GM19238 (cell line): Measurements from ENCODE around the gene CCDC177.
A peak's percentile ranks its signal among the peaks of the same experiment; 100 is the strongest.

ENCODE experiments used
- DNase-seq: peaks from one replicate; pipeline ENCODE4 v3.0.0; 2011; ENCODE audit warnings: low spot score; ENCODE audit not compliant: insufficient read length

Gene CCDC177

DNA sequence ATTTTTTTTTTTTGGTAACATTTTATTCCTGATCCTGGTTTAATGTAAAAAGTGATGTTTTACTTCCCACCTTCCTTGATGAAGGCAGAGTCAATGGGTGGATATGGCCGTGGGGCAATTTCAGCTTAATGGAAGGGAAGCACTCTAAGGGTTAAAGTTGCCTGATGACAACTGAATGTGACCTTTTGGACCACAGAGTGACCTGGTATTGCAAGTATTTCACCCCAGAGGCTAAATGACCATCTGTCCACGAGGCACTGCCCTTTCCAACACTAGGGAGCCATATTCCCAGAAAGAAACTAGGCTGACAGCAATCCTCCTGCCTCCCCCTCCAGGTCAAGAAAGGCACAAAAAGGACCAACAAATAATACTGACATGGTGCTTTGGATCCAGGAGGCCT is 4.8 kb downstream of the CCDC177 start:
- DNase-seq = no peak

DNA sequence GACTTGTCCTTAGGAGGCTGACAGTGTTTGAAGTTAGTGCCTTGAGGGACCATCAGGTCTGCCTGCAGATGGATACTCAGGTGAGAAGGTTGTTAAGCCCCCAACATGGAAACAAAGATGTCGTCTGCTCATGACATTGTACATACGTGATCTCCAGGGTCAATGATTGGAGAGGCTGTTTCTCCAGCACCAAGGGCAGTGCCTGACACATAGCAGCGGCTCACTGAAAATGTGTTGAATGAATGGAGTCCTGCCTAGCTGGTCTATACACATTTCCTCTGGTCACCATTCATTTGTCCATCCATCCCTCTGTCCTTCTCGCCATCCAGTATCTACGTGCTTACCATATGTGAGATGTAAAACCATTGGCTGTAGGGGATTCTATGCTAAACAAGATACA is 7.1 kb downstream of the CCDC177 start:
- no peak for DNase-seq

DNA sequence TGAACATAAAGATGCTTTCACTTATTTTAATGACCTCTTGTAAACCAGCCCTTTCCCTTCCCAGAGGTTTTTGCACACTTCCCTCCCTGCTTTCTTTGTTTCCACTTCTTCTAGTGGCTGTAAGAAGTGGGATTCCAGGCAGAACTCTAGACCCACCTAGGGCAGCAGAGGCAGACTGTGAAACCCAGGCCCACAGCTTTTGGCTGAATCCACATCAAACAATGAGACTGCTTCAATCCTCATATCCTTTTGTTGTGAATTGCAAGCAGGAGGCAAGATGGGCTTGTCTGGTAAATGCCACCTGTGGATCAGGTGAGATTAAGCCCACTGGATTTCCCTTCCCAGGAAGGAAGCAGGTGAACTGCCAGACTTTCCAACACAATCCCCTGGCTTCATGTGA is 12.8 kb downstream of the CCDC177 start:
- no peak for DNase-seq

DNA sequence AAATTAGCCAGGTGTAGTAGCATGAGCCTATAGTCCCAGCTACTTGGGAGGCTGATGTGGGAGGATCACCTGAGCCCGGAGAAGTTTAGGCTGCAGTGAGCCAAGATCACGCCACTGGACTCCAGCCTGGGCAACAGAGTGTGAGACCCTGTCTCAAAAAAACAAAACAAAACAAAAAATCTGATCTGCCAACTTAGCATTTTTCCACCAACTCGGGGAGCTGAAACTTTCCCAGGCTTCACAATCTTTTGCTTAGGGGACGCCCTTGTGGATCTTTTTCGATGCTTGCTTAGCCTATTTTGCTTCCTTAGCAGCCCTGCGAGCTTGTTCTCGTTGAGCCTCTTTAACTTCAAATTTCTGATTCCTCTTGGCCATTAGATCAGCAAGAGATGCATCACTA is 13.8 kb downstream of the CCDC177 start:
- DNase-seq = no peak

DNA sequence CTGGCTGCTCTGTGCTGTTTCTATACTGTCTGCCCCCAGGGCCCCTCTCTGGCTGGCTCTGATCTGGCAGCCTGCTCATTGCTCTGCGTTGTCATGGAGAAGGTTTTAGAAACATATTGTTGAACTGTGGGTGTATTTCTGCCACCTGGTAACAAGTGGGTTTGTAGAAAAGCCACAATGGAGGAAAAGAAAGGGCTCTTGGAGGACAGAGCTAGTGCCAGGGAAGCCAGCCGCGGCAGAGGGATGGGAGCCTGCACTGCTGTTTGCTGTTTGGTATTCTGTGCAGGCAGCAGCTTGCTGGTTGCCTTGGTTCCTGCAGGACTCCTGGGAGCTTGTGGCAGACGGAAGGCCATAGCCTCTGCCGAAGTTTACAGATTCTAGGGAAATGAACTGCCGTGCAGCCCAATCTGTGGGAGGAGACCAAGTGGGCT is 15.1 kb downstream of the CCDC177 start:
- DNase-seq = no peak

DNA sequence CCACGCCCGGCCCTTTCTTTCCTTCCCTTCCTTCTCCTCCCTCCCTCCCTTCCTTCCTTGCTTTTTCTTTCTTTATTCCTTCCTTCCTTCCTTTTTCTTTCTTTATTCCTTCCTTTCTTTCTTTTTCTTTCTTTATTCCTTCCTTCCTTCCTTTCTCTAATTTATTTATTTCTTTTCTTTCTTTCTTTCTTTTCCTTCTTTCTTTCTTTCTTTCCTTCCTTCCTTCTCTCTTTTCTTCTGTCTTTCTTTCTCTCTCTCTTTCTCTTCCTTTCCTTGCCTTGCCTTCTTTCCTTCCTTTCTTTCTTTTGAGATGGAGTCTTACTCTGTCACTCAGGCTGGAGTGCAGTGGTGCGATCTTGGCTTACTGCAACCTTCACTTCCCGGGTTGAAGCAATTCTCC is 15.9 kb downstream of the CCDC177 start:
- DNase-seq = no peak

DNA sequence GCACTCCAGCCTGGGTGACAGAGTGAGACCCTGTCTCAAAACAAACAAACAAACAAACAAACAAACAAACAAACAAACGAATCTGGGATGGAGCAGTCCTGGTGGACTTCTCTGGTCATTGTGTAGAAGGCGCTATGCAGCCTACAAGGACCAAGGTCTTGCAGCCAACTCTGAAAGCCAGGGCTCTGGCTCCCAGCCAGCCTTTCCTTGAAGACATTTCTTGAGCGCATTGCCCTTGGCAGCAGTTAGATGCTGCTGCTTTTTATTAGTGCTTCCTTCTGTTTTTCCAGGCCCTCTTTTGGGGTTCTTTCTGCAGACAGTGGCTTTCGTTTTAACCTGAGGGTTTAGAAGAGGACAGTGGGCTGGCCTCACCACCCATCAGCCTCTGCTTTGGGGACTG is 20.2 kb downstream of the CCDC177 start:
- no peak for DNase-seq

DNA sequence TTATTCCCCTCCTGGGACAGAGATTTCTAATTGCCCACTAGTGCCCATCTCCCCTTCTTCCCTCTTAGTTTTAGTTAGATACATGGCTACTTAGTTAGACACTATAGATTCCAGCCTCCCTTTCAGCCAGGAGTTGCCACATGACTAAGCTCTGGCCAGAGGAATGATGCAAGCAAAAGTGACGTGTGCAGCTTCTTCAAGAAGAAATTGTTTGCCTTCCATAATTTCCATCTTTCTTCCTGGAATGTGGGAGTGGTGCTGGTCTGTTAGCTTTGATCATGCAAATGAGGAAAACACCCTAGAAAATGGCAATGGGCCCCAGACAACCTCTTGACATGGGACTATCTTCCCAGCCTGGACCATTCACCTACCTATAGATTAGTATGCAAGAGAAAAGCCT is 21.4 kb downstream of the CCDC177 start:
- DNase-seq = no peak

DNA sequence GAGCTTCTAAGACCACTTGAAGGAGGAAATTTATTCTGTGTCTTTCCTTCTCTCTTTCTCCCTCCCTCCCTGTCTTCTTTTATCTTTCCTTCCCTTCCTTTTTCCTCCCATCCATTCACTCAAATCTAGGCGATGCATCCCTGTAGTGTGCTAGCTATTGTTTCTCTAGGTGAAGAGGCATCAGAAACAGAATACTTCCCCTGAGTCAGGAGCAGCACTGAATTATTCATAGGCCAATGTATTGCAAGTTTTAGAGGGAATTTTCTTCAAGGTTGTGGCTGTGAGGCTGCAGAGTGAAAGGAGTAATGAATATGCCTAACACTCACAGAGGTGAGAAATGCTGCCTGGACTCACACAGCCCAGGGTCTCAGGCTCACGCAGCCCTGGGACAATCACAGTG is 23.2 kb downstream of the CCDC177 start:
- DNase-seq = no peak

DNA sequence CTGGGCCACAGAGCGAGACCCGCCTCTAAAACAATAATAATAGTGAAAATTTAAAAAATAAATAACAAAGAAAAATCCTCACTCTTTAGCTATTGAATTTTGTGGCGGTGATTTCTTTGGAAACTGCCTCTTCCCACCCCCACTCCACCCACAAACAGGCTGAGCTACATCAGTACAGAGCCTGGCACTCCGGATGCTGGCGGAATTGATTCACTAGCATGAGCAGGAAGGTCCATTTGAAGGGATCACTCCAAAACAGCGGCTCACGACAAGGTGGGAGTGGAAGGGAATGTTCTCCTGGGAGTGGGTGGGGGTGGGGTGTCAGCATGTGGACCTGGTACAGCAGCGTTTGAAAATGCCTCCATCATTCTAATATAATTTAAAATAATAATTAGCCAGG is 26.1 kb downstream of the CCDC177 start:
- DNase-seq = no peak

DNA sequence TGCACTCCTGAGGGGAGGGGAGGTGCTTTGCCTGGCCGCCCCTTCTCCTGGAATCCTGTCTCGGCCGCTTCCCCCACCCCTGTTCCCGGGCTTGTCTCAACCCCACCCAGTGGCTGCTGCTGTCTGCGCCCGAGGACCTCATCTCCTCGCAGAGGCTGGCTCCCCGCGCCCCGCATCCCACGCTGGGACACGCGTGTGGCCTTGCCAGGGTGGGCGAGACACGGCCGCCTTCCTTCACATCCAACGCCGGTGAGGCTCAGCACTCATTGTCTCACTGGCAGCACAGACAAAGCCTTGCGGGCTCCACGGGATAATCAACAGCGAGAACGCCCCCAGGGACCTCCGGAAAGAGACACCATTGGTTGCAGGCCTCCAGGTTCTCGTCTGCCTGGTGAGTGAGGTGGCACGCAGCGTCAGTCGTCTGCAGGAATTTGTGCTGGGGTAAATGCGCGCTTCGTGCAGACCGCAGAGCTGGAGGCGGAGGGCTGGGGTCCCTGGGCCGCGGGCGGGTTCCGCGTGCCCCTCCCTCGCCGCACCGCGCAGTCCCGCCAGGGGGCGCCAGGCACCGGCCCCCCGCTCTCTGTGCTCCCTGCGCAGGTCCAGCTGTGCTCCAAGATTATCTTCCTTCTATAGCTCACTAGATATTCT is 26.8 kb downstream of the CCDC177 start:
- DNase-seq = peak; percentile 25

DNA sequence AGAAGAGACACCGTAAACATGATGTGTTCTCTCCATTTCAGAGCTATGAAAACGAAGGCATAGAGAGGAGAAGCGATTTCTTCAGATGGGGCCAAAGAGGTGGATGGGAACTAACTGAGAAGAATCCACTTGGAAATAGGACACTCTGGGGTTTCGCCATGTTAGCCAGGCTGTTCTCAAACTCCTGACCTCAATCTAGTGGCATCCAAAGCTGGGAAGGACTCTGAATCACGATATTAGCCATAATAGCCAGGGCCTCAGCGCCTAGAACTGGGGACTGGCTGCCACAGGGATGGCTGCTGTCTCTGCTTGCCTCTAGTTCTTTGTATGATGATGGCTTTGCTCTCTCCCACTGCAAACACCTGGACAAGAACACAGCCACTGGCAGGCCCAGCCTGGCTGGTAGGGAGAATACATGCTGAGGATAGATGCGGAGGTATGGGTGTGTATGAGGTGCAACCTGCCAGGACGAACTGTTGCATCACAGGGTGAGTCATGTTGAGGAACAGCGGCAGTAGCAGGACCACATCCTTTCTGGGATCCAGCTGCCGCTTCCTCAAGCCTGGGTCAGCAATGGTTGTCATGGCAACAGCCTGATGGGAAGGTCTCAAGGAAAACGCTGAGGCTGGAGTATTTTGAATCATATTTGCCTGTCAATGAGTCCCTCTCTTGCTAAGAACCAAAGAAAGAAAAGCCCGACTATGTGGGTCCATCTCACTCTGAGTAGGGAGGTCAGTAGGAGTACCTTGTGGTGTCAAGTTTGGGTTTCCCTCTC is 31.1 kb downstream of the CCDC177 start:
- DNase-seq = no peak

DNA sequence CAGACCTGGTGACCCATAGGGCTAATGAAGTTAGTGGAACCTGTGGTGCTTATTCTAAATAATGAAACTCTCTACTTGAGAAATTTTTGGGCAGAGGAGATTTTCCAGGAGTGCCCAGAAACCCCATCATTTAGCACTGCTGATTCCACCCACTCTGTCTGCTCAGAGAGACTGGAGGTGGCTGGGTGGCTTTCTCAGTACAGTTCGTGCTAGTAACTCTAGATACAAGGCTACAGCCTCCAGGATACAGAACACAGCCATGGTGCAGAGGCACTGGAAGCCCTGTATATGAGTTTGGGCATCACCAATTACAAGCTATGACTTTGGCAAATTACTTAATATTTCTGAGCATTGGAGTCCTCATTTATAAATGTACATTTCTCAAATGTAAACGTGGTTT is 32.4 kb downstream of the CCDC177 start:
- DNase-seq = no peak

DNA sequence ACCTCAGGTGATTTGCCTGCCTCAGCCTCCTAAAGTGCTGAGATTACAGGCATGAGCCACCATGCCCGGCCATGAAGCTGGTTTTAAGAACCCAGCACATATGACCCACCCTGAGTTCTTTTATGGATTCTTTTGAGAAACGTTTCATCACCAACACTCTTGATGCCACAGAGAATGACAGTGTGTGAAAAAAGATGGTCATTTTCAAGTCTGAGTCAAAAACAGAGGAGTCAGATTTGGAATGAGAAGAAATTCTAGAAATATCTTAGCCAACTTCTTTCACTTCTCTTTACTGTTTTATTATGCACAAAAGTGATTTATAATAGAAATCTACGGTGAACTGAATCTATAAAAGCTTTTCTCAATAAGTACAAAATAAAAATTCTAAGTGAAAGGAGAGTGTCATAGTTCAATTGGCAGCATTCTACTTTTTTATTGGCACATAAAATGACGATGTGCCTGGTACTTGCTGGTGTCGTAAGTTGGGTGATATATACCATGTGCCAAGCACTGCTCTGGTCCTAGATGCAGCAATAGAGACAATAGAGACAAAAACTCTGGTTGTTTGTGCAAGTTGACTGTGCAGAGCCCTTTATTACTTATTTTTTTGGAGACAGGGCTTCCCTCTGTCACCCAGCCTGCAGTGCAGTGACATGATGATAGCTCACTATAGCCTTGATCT is 33.9 kb downstream of the CCDC177 start:
- DNase-seq = no peak

DNA sequence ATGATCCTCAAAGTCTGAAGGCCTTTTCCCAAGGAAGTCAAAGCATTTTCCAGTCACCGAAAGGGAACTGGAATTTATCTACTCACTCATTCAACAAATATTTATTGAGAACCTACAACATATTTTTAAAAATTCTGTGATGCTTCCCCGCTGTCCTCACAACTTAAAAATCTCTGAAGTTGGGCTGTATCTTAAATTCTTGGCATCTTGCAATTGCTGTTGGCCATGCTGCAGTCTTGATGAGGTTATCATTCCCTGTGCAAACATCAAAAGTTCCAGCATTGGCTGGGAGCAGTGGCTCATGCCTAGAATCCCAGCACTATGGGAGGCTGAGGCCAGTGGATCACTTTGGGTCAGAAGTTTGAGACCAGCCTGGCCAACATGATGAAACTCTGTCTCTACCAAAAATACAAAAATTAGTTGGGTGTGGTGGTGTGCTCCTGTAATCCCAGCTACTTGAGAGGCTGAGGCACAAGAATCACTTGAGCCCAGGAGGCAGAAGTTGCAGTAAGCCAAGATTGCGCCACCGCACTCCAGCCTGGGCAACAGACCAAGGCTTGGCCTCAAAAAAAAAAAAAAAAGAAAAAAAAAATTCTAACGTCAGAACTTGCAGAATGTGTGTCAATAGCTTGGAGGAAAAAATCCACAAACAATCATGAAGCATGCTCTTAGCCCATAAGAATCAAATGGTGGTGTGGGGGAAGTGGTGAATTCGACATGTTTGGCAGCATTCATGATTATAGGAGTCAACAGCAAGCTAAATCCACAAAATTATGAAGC is 34.9 kb downstream of the CCDC177 start:
- DNase-seq = no peak

DNA sequence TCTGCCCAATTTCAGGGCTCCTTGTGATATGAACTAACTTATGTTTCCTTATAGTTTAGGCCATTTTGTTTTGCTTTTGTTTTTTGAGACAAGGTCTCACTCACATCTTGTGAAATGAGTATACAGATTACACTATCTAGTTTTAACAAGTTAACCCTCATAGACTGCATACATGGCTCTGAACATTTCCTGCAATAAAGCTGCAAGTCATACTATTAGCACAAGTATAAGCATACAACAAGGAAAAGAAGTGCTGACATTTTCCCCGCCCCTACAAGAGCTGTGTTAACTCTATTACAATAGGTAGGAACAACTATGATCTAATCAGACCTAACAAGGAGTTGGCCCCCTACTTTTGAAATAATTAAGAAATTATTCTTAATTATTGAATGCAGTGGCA is 35.9 kb downstream of the CCDC177 start:
- DNase-seq = no peak

DNA sequence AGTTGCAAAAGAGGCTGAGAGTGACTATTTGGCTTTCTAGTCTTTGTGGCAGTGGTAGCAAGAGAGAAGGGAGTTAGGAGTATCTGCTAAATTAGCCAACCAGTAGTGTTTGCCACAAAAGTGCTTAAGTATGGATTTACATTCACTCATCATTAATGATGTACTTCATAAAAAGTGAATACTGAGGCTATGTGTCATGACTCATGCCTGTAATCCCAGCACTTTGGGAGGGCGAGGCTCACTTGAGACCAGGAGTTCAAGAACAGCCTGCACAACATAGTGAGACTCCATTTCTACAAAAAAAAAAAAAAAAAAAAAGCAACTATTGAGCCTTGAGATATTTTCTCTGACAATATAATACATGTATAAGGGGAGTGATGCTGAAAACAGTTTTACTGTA is 36.8 kb downstream of the CCDC177 start:
- DNase-seq = no peak

DNA sequence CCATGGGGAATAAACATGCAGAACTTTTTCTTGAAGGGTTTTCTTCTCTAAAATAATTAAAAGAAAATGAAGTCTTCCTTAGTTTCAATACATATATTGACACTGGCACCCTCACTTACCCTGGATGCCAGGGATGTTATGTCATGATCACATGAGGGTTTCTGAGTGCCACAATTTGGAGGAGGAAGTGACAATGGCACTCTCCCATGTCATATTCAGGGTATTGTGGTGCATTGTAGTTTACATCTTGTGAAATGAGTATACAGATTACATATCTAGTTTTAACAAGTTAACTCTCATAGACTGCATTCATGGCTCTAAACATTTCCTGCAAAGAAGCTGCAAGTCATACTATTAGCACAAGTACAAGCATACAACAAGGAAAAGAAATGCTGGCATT is 37.7 kb downstream of the CCDC177 start:
- no peak for DNase-seq

DNA sequence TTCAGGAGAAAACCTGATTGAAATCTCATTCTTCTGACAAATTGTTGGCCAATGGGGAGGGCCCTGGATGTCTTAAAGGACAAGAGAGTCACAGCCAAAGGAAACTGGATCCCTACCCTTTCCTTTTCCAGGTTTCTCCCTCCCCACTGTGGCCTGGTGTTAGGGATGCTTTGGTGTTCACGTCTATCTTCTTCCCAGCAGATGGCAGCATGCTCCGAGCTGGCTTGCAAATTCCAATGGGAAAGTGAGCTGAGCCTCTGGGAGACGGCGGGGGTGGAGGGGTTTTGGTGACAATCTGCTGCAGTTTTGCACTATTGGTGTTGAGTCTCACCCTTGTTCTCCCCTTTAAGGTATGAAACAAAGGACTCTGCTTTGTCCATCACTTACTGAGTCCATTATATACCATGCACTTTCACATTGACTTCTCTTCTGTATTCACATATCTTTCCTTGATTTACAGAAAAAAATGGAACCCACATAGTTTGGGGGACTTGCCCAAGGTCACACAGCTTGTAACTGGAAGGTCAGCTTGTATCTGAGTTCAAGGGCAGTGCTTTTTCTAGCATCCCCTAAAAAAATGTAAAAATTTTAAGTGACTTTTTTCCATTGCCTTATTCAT is 39.3 kb downstream of the CCDC177 start:
- no peak for DNase-seq

DNA sequence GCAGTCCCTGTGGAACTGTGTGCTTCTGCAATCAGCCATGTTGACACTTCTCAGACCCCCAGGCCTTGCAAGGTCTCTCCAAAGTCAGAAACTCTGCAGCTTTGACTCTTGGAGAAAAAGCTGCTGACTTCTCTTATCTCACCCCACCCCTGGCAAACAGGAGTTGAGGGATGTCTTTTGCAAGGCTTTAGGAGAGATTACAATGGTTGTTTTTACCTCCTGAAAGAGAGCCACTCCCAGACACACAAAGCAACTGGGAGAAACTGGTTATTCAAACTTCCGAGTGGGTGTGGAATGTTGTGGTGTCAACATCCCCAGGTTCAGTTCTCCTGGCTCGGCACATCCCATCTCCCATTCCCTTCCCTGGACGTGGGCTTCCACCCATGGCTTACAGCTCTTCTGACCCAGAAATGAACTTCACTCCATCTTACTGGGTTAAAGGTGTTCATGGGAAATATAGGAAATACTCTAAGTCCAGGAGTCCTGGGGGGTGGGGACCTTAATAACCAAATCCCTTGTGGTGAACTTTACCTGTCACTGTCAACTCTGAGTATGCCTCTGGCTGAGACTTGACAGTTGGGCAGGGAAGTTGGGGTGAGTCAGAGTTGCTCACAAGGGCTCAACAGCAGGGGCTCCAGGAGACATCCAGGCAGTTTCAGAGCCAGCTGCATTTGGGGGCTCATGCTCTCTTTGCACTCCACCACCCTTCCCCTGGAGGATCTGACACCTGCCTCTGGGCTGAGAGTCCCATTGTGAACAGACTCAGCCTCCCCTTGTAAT is 41.9 kb downstream of the CCDC177 start:
- DNase-seq = no peak

DNA sequence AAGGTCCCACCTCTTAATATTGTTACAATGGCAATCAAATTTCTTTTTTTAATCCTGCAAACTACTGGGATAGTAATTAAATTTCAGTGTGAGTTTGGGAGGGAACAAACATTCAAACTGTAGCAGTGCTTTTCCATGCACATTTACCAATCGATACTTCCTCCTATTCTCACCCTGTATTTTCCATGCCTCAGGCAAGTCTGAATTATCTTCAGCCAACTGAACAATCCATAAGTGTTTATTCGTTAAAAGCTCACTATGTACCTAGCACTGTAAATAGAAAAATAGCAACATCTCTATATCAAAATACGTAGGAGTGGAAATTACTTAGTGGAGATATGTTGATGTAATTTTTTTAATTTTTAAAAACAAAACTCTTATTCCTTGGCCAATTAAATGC is 43.5 kb downstream of the CCDC177 start:
- DNase-seq = no peak
